IMR-90 (cell line): Measurements from ENCODE around the gene FMN1. TPM values are rescaled to one million over a fixed set of nuclear protein-coding genes. Genes with fewer than 3 reads are reported as not detected.

Source experiments
- ATAC-seq: fragments of 200-7000 bp; cut with Tn5 transposase; 2 replicates; pipeline ENCODE4 v1.9.1; 2020; ENCODE audit warnings: low read depth, mild to moderate bottlenecking, moderate library complexity
- BruUV-seq: library from RNA; stranded (reverse); fragments of 400-500 nt; replicated peaks from 2 replicates; lab custom pipeline; 2021; lab: Mats Ljungman, UMichigan
- CTCF ChIA-PET: fragments of 300-600 bp; formaldehyde crosslinking; extraction: SDS; loops from one replicate; lab custom pipeline; 2021; ENCODE audit warnings: antibody characterized with exemption; lab: Yijun Ruan, JAX
- POLR2A ChIA-PET: fragments of 300-600 bp; sonication (Branson Sonifier 250); formaldehyde crosslinking; loops from one replicate; lab custom pipeline; 2022; ENCODE audit warnings: antibody characterized with exemption; ENCODE audit not compliant: unreplicated experiment; lab: Charles Lee
- DNase-seq: peaks from one replicate; pipeline ENCODE4 v3.0.0; 2013
- H2AFZ ChIP-seq: replicated peaks from 2 replicates; pipeline ENCODE3; 2013; ENCODE audit warnings: low read length, mild to moderate bottlenecking; ENCODE audit not compliant: poor library complexity
- H2AK5ac ChIP-seq: 2 replicates; pipeline ENCODE4 v1.6.1; 2013; ENCODE audit warnings: low read depth, low read length, inconsistent platforms
- H2AK9ac ChIP-seq: replicated peaks from 2 replicates; pipeline ENCODE3; 2013; ENCODE audit warnings: mild to moderate bottlenecking, low read depth, low read length, moderate library complexity; ENCODE audit not compliant: poor library complexity
- H2BK120ac ChIP-seq: 2 replicates; pipeline ENCODE4 v1.6.1; 2013; ENCODE audit warnings: low read depth, low read length, inconsistent platforms
- H2BK15ac ChIP-seq: 3 replicates; pipeline ENCODE4 v1.6.1; 2013; ENCODE audit warnings: low read depth, low read length, inconsistent platforms
- H2BK20ac ChIP-seq: 2 replicates; pipeline ENCODE4 v1.6.1; 2013; ENCODE audit warnings: low read depth, mild to moderate bottlenecking, inconsistent platforms, low read length, moderate library complexity
- H2BK5ac ChIP-seq: 2 replicates; pipeline ENCODE4 v1.6.1; 2013; ENCODE audit warnings: mild to moderate bottlenecking, low read depth, low read length, inconsistent platforms; ENCODE audit not compliant: poor library complexity, severe bottlenecking
- H3K14ac ChIP-seq: replicated peaks from 2 replicates; pipeline ENCODE4 v1.6.1; 2013; ENCODE audit warnings: low read depth, low read length, inconsistent platforms
- H3K18ac ChIP-seq: 2 replicates; pipeline ENCODE4 v1.6.1; 2013; ENCODE audit warnings: low read depth, low read length, control low read depth
- H3K23ac ChIP-seq: 2 replicates; pipeline ENCODE4 v1.6.1; 2013; ENCODE audit warnings: low read depth, low read length, inconsistent platforms
- H3K27ac ChIP-seq: 2 replicates; pipeline ENCODE4 v1.5.1; 2013; ENCODE audit warnings: mild to moderate bottlenecking, control low read depth, low read length; ENCODE audit not compliant: insufficient read depth
- H3K27me3 ChIP-seq: 2 replicates; pipeline ENCODE4 v1.6.1; 2013; ENCODE audit warnings: low read length; ENCODE audit not compliant: control insufficient read depth, insufficient read depth
- H3K36me3 ChIP-seq: 2 replicates; pipeline ENCODE4 v1.6.1; 2013; ENCODE audit warnings: low read length, mixed read lengths; ENCODE audit not compliant: control insufficient read depth, insufficient read depth
- H3K4ac ChIP-seq: 2 replicates; pipeline ENCODE4 v1.6.1; 2013; ENCODE audit warnings: low read depth, low read length, inconsistent platforms
- H3K4me1 ChIP-seq: 2 replicates; pipeline ENCODE4 v1.6.1; 2013; ENCODE audit warnings: low read length, mixed read lengths; ENCODE audit not compliant: control insufficient read depth, insufficient read depth
- H3K4me2 ChIP-seq: 2 replicates; pipeline ENCODE4 v1.6.1; 2013; ENCODE audit warnings: low read depth, mild to moderate bottlenecking, control low read depth, low read length, moderate library complexity
- H3K4me3 ChIP-seq: 2 replicates; pipeline ENCODE4 v1.5.1; 2013; ENCODE audit warnings: low read depth, mild to moderate bottlenecking, control low read depth, low read length, moderate library complexity; ENCODE audit not compliant: insufficient read depth
- H3K56ac ChIP-seq: 2 replicates; pipeline ENCODE4 v1.6.1; 2013; ENCODE audit warnings: low read length, inconsistent platforms; ENCODE audit not compliant: insufficient read depth; ENCODE audit errors: extremely low read depth
- H3K79me1 ChIP-seq, 2 experiments: 2 replicates each; pipeline ENCODE4 v1.6.1; 2013; ENCODE audit warnings: low read length in 2 of 2, inconsistent platforms in 1 of 2, low read depth in 1 of 2
- H3K9ac ChIP-seq: 2 replicates; pipeline ENCODE4 v1.6.1; 2013; ENCODE audit warnings: low read depth, low read length, control low read depth
- H3K9me1 ChIP-seq: 2 replicates; pipeline ENCODE4 v1.6.1; 2013; ENCODE audit warnings: low read length, inconsistent platforms; ENCODE audit not compliant: insufficient read depth
- H3K9me3 ChIP-seq: 2 replicates; pipeline ENCODE4 v1.6.1; 2013; ENCODE audit warnings: low read length; ENCODE audit not compliant: control insufficient read depth, insufficient read depth
- H4K20me1 ChIP-seq: 2 replicates; pipeline ENCODE4 v1.6.1; 2013; ENCODE audit warnings: low read length, inconsistent platforms; ENCODE audit not compliant: insufficient read depth
- H4K5ac ChIP-seq: 2 replicates; pipeline ENCODE4 v1.6.1; 2013; ENCODE audit warnings: mild to moderate bottlenecking, low read depth, low read length, control low read depth
- H4K8ac ChIP-seq, 2 experiments: 2 replicates each; pipeline ENCODE4 v1.6.1; 2013; ENCODE audit warnings: low read depth in 2 of 2, low read length in 2 of 2, control low read depth in 1 of 2, inconsistent platforms in 1 of 2
- H4K91ac ChIP-seq: 2 replicates; pipeline ENCODE4 v1.6.1; 2013; ENCODE audit warnings: low read depth, low read length, inconsistent platforms; ENCODE audit not compliant: insufficient read depth
- BHLHE40 ChIP-seq: fragments of 150-350 bp; IDR thresholded peaks from 2 replicates; pipeline ENCODE4 v1.6.1; 2016; ENCODE audit warnings: mild to moderate bottlenecking, low read depth, low read length
- CEBPB ChIP-seq: IDR thresholded peaks from 2 replicates; pipeline ENCODE4 v1.6.1; 2012; ENCODE audit warnings: low read depth, low read length, improper control_type of control experiment
- CHD1 ChIP-seq: IDR thresholded peaks from 2 replicates; pipeline ENCODE4 v1.6.1; 2012; ENCODE audit warnings: low read depth, low read length, improper control_type of control experiment
- CTCF ChIP-seq: conservative IDR thresholded peaks from 2 replicates; pipeline ENCODE4 v1.5.1; 2012; ENCODE audit warnings: mild to moderate bottlenecking, low read depth, low read length, improper control_type of control experiment
- FOS ChIP-seq: fragments of 150-350 bp; IDR thresholded peaks from 2 replicates; pipeline ENCODE4 v1.6.1; 2016; ENCODE audit warnings: low read depth, low read length
- MAFK ChIP-seq: IDR thresholded peaks from 2 replicates; pipeline ENCODE4 v1.6.1; 2012; ENCODE audit warnings: low read depth, low read length, improper control_type of control experiment
- MAZ ChIP-seq: IDR thresholded peaks from 2 replicates; pipeline ENCODE4 v1.6.1; 2012; ENCODE audit warnings: low read depth, mild to moderate bottlenecking, low read length, improper control_type of control experiment, moderate library complexity, borderline replicate concordance
- MXI1 ChIP-seq: IDR thresholded peaks from 2 replicates; pipeline ENCODE4 v1.6.1; 2012; ENCODE audit warnings: low read depth, mild to moderate bottlenecking, low read length, moderate library complexity, borderline replicate concordance
- NFE2L2 ChIP-seq: fragments of 150-350 bp; IDR thresholded peaks from 2 replicates; pipeline ENCODE4 v1.6.1; 2016; ENCODE audit warnings: low read depth, mild to moderate bottlenecking, low read length
- POLR2A ChIP-seq: IDR thresholded peaks from 2 replicates; pipeline ENCODE4 v1.6.1; 2012; ENCODE audit warnings: mild to moderate bottlenecking, low read depth, low read length
- RAD21 ChIP-seq: IDR thresholded peaks from 2 replicates; pipeline ENCODE4 v1.6.1; 2012; ENCODE audit warnings: low read length, improper control_type of control experiment
- RCOR1 ChIP-seq: IDR thresholded peaks from 2 replicates; pipeline ENCODE4 v1.6.1; 2012; ENCODE audit warnings: mild to moderate bottlenecking, low read length, improper control_type of control experiment; ENCODE audit not compliant: insufficient replicate concordance
- RFX5 ChIP-seq: IDR thresholded peaks from 2 replicates; pipeline ENCODE4 v1.8.0; 2012; ENCODE audit warnings: low read depth, mild to moderate bottlenecking, low read length, moderate library complexity
- SMC3 ChIP-seq: fragments of 150-350 bp; IDR thresholded peaks from 2 replicates; pipeline ENCODE4 v1.6.1; 2016; ENCODE audit warnings: low read depth, mild to moderate bottlenecking, antibody characterized with exemption, low read length, moderate library complexity
- WGBS, 2 experiments: methylation state at CpG; one replicate each; pipeline versions ENCODE4 v1.1.5 to v1.1.7; 2013; ENCODE audit warnings: missing lambda C conversion rate in 2 of 2; ENCODE audit not compliant: insufficient read length in 1 of 2; ENCODE audit errors: extremely low coverage in 2 of 2; 5-methylcytosine and 5-hydroxymethylcytosine counted together
- dilution Hi-C: fragments of 300-500 bp; cut with HindIII; formaldehyde crosslinking; loops from one replicate; pipeline ENCODE4 v1.14.3; 2018; ENCODE audit warnings: low sequenced_read_pairs; ENCODE audit not compliant: unreplicated experiment
- in situ Hi-C: fragments of 300-500 bp; cut with MboI; formaldehyde crosslinking; loops from 3 replicates; pipeline ENCODE4 v1.14.3; 2019; ENCODE audit warnings: low sequenced_read_pairs, inconsistent platforms, mixed read lengths
- intact Hi-C: fragments of 100-400 bp; cut with micrococcal nuclease; formaldehyde crosslinking; loops from 2 replicates; pipeline ENCODE4 v1.10.0; 2022
- polyA plus RNA-seq, 3 experiments: library from polyadenylated mRNA; depleted of rRNA; stranded (reverse); fragments of >200 nt; gene quantifications; 2 replicates each; pipeline ENCODE4 v1.2.3, GENCODE V29; 2012; ENCODE audit warnings: low replicate concordance in 1 of 3
- total RNA-seq: library from RNA; depleted of rRNA; stranded (reverse); fragments of >200 nt; gene quantifications from 2 replicates; pipeline ENCODE4 v1.2.3, GENCODE V29; 2012
- TF ChIP-seq, protein P1 (sequence below): fragments of 150-350 bp; IDR thresholded peaks from 2 replicates; pipeline ENCODE4 v1.6.1; 2017; ENCODE audit warnings: mild to moderate bottlenecking, antibody characterized with exemption, low read length, low read depth
- TF ChIP-seq, protein P2 (sequence below): fragments of 150-350 bp; IDR thresholded peaks from 2 replicates; pipeline ENCODE4 v1.6.1; 2016; ENCODE audit warnings: low read depth, mild to moderate bottlenecking, low read length, moderate library complexity, borderline replicate concordance

Gene FMN1
- total and polyA plus RNA-seq, 2 of the 4 experiments (the other 2 are of a cell fraction) = 7.3 to 17.6 TPM

DNA sequence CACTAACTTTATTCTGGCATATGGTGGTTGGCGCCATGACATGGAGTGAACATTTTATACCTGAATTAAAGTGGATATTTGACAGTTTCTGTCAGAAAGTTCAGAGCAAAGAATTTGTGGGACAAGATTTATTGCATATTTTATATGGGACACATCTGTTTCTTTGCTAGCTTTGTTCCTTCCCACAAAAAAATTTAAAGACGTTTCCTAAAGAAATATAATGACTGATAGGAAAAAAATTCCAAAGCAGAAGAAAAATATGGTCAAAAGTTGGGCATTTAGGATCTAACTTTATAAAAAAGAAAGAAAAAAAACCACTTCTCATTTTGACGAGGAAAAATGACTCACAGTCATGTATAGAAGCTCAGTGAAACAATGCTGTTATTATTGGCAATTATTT, 375.1 kb downstream of the FMN1 start:
- peak overlapping the region; percentile 10; the same call in 1 of the 2 replicates for H3K4me2 ChIP-seq
- H2BK20ac ChIP-seq = peak overlapping the region; percentile 93
- intact Hi-C loops (loop anchor here (2.0 kb wide), 1 partner anchor 17 kb away; no protein-coding TSS in a partner anchor), dilution Hi-C loops (no loop called here), in situ Hi-C loops (no loop called here)
- H2BK120ac ChIP-seq = peak overlapping the region; percentile 96
- ATAC-seq (no peak), DNase-seq (no peak)
- peak overlapping the region; percentile 90 for H3K18ac ChIP-seq
- WGBS, 2 experiments = no CpG with 5 or more reads among the region's 3 CpGs
- peaks cover 5% of the 10 kb centered on the region for H3K4me1 ChIP-seq
- peak overlapping the region; percentile 80 for H3K56ac ChIP-seq
- H3K4ac ChIP-seq = peak overlapping the region; percentile 95
- H3K9me1 ChIP-seq = peaks cover 11% of the 10 kb centered on the region
- no peaks in the 10 kb centered on the region for H3K9me3 ChIP-seq
- H4K8ac ChIP-seq = peak overlapping the region; percentile 48 to 87
- TF ChIP-seq, protein P1, sequence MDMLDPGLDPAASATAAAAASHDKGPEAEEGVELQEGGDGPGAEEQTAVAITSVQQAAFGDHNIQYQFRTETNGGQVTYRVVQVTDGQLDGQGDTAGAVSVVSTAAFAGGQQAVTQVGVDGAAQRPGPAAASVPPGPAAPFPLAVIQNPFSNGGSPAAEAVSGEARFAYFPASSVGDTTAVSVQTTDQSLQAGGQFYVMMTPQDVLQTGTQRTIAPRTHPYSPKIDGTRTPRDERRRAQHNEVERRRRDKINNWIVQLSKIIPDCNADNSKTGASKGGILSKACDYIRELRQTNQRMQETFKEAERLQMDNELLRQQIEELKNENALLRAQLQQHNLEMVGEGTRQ = no peak
- no peak for TF ChIP-seq MAFK
- no peak for TF ChIP-seq BHLHE40
- TF ChIP-seq FOS = no peak
- no peak for TF ChIP-seq RCOR1
- TF ChIP-seq SMC3 = no peak
- TF ChIP-seq CEBPB = no peak
- TF ChIP-seq, protein P2, sequence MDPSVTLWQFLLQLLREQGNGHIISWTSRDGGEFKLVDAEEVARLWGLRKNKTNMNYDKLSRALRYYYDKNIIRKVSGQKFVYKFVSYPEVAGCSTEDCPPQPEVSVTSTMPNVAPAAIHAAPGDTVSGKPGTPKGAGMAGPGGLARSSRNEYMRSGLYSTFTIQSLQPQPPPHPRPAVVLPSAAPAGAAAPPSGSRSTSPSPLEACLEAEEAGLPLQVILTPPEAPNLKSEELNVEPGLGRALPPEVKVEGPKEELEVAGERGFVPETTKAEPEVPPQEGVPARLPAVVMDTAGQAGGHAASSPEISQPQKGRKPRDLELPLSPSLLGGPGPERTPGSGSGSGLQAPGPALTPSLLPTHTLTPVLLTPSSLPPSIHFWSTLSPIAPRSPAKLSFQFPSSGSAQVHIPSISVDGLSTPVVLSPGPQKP = no peak
- TF ChIP-seq RAD21 = no peak
- TF ChIP-seq MAZ = no peak
- no peak for TF ChIP-seq RFX5
- no peak for TF ChIP-seq NFE2L2
- TF ChIP-seq POLR2A = no peak
- no peak for TF ChIP-seq CTCF
- TF ChIP-seq MXI1 = no peak
- TF ChIP-seq CHD1 = no peak
- H4K20me1 ChIP-seq = no peaks in the 10 kb centered on the region
- H2AK5ac ChIP-seq = peak overlapping the region; percentile 91; the same call in 1 of the 2 replicates
- no peaks in the 10 kb centered on the region; the same call in 1 of the 2 replicates for H3K36me3 ChIP-seq
- no peak overlapping the region for H3K4me3 ChIP-seq
- H2BK5ac ChIP-seq = peak overlapping the region; percentile 88
- H2AFZ ChIP-seq = no peak overlapping the region
- peak overlapping the region; percentile 83; the same call in 1 of the 2 replicates for H4K5ac ChIP-seq
- H2BK15ac ChIP-seq = peak overlapping the region; percentile 85; the same call in 2 of the 3 replicates
- peak overlapping the region; percentile 67 for H3K9ac ChIP-seq
- peak overlapping the region; percentile 89 for H3K23ac ChIP-seq
- peak overlapping the region; percentile 91 for H3K14ac ChIP-seq
- no TSS peak for BruUV-seq
- no peaks in the 10 kb centered on the region for H3K27me3 ChIP-seq
- ChIA-PET POLR2A (no interaction called here), CTCF (interaction anchor here (0.5 to 0.9 kb wide), 2 partner anchors 12 to 197 kb away, joined by 3 to 6 read pairs; no protein-coding TSS in a partner anchor)
- H3K27ac ChIP-seq = peak overlapping the region; percentile 38; the same call in 1 of the 2 replicates
- peaks cover 12 to 36% of the 10 kb centered on the region in 2 experiments; a peak in 3 of 4 replicates for H3K79me1 ChIP-seq
- H2AK9ac ChIP-seq = no peak overlapping the region
- H4K91ac ChIP-seq = peak overlapping the region; percentile 83
